ENCODE measurements around the gene TKFC.

DNA sequence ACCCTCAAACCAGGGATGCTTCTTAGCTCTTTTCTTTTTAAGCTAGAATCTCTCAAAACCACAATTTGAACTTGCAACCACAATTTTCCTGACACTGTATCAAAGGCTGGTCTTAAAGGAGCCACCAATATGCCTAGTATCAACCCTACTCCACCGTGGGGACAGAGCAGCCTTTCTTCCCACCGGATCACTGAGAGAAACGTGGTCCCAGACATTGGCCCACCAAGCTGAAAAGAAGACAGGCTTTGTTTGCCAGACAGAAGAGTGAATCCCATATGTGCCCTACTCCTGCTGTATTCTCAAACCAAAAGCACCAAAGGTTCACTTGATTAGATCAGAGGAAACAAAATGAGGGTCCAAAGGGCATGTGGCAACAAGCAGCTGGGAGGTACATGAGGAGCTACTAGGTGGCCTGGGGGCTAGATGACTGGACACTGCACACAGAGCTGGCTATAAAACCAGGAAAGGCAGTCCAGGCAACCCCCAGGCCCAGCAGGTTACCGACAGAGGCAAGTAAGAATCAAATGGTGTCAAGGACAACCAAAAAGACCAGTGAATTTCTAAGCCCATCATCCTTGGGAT, 34.3 kb upstream of the TKFC start:
- no peak for TF ChIP-seq GATA2 (IDR thresholded peaks at IDR 0.05; ENCODE audit: low read depth, low read length)
- no peak for TF ChIP-seq GATA3 (IDR thresholded peaks at IDR 0.05; ENCODE audit: low read depth, low read length)

Data from SH-SY5Y (cell line).